Tibial nerve (tissue), 4 donors: ENCODE measurements around the gene SLC26A3. TPM values are rescaled to one million over a fixed set of nuclear protein-coding genes. Genes with fewer than 3 reads are reported as not detected.
"Not testable (repeated sequence)": the region's sequence is repeated elsewhere in the genome, so short reads cannot be mapped to it uniquely, and the experiment has no call there.

Source experiments
- DNase-seq, 2 donors: peaks; one replicate each; pipeline ENCODE4 v3.0.0-alpha.2; 2019; ENCODE audit warnings: low spot score in 2 of 2
- H3K27ac ChIP-seq, 4 donors: fragments of 200-600 bp; sonication (generic) in 3 of 4; one replicate each; pipeline ENCODE4 v1.5.1; 2017 to 2019; ENCODE audit warnings: mild to moderate bottlenecking in 1 of 4
- H3K27me3 ChIP-seq, 2 donors: fragments of 200-600 bp; sonication (generic) in 1 of 2; one replicate each; pipeline versions ENCODE4 v1.5.1 to v1.6.0; 2017 to 2019
- H3K36me3 ChIP-seq, 3 donors: fragments of 200-600 bp; sonication (generic); one replicate each; pipeline ENCODE4 v1.5.1; 2018 to 2019
- H3K4me1 ChIP-seq, 4 donors: fragments of 200-600 bp; sonication (generic) in 3 of 4; one replicate each; pipeline ENCODE4 v1.5.1; 2017 to 2019
- H3K4me3 ChIP-seq, 4 donors: fragments of 200-600 bp; sonication (generic) in 3 of 4; one replicate each; pipeline ENCODE4 v1.5.1; 2017 to 2019; ENCODE audit warnings: mild to moderate bottlenecking in 1 of 4, moderate library complexity in 1 of 4
- H3K9me3 ChIP-seq, 4 donors: fragments of 200-600 bp; sonication (generic) in 3 of 4; one replicate each; pipeline ENCODE4 v1.5.1; 2017 to 2019
- CTCF ChIP-seq, 5 experiments: fragments of 200-600 bp in 3 of 5; fragments of 450-650 bp in 2 of 5; sonication (generic) in 3 of 5; IDR thresholded peaks; one replicate each; pipeline ENCODE4 v1.5.1; 2016 to 2019; ENCODE audit warnings: antibody characterized with exemption in 5 of 5, mild to moderate bottlenecking in 3 of 5, moderate library complexity in 2 of 5
- EP300 ChIP-seq, 2 donors: sonication (generic); formaldehyde crosslinking; IDR thresholded peaks; one replicate each; pipeline ENCODE4 v1.6.1; 2017; ENCODE audit warnings: antibody characterized with exemption in 2 of 2, mild to moderate bottlenecking in 1 of 2
- POLR2A ChIP-seq, 2 donors: fragments of 450-650 bp; IDR thresholded peaks; one replicate each; pipeline ENCODE4 v1.6.1; 2017; ENCODE audit warnings: antibody characterized with exemption in 2 of 2, mild to moderate bottlenecking in 2 of 2, moderate library complexity in 2 of 2
- WGBS, 2 donors: methylation state at CpG; one replicate each; pipeline ENCODE4 v1.1.5; 2018; 5-methylcytosine and 5-hydroxymethylcytosine counted together
- total RNA-seq, 4 donors: library from RNA; depleted of rRNA; stranded (reverse); fragments of >200 nt; gene quantifications; one replicate each; pipeline ENCODE4 v1.1.0, GENCODE V29; 2016

The SLC26A3 gene
- not detected for total RNA-seq

GRCh38 chr7:107803009-107803610, at the start of gene SLC26A3:
Gene SLC26A3 (minus strand): TSS chr7:107803223. CDS start chr7:107794509, 8,714 bp downstream.
- no peaks in the 10 kb centered on the region for H3K4me1 ChIP-seq

GRCh38 chr7:107850643-107851042, 47.6 kb upstream of the SLC26A3 start:
- H3K27ac ChIP-seq = no peak overlapping the region
- H3K9me3 ChIP-seq = no peaks in the 10 kb centered on the region
- WGBS, 2 donors = 22 to 28% methylated on average over 1 of the region's 1 CpG
- H3K4me1 ChIP-seq = no peaks in the 10 kb centered on the region
- no peaks in the 10 kb centered on the region for H3K36me3 ChIP-seq
- H3K27me3 ChIP-seq = no peaks in the 10 kb centered on the region
- no peak overlapping the region for H3K4me3 ChIP-seq
- TF ChIP-seq EP300 (IDR thresholded peaks at IDR 0.05) (no peak), CTCF (IDR thresholded peaks at IDR 0.05) (no peak), POLR2A (IDR thresholded peaks at IDR 0.05) (no peak)
- DNase-seq = no peak

More at GRCh38 chr7:107803009-107803610, at the start of gene SLC26A3:
- Histone ChIP-seq H3K27me3 (no peaks in the 10 kb centered on the region), H3K27ac (no peak within 1 kb of the TSS), H3K9me3 (no peaks in the 10 kb centered on the region), H3K36me3 (no peaks in the 10 kb centered on the region), H3K4me3 (no peak within 1 kb of the TSS)
- 66 to 79% methylated on average over 2 of the region's 2 CpGs for WGBS, 2 donors
- no peak for DNase-seq
- TF ChIP-seq CTCF (IDR thresholded peaks at IDR 0.05) = no peak
- TF ChIP-seq EP300 (IDR thresholded peaks at IDR 0.05) = no peak
- no peak for TF ChIP-seq POLR2A (IDR thresholded peaks at IDR 0.05)

GRCh38 chr7:107850216-107850615, 47.2 kb upstream of the SLC26A3 start:
- Histone ChIP-seq H3K36me3 (no peaks in the 10 kb centered on the region), H3K27ac (no peak overlapping the region), H3K4me1 (no peaks in the 10 kb centered on the region), H3K9me3 (no peaks in the 10 kb centered on the region), H3K4me3 (no peak overlapping the region), H3K27me3 (no peaks in the 10 kb centered on the region)
- no peak for DNase-seq
- TF ChIP-seq EP300 (IDR thresholded peaks at IDR 0.05) (no peak), CTCF (IDR thresholded peaks at IDR 0.05) (no peak), POLR2A (IDR thresholded peaks at IDR 0.05) (no peak)
- 82 to 84% methylated on average over 4 of the region's 4 CpGs for WGBS, 2 donors

GRCh38 chr7:107848211-107848610, 45.2 kb upstream of the SLC26A3 start:
- H3K27me3 ChIP-seq, H3K36me3 ChIP-seq, DNase-seq, H3K4me3 ChIP-seq, H3K4me1 ChIP-seq, H3K9me3 ChIP-seq, H3K27ac ChIP-seq: not testable (repeated sequence)
- 87 to 99% methylated on average over 5 to 7 of the region's 31 CpGs for WGBS, 2 donors

- not testable (repeated sequence) for H3K27ac ChIP-seq, H3K4me3 ChIP-seq, H3K4me1 ChIP-seq, H3K9me3 ChIP-seq, DNase-seq, H3K27me3 ChIP-seq, H3K36me3 ChIP-seq
- 90 to 97% methylated on average over 9 to 12 of the region's 20 CpGs for WGBS, 2 donors
These were observed 44.8 kb upstream of the SLC26A3 start for GRCh38 chr7:107847836-107848175.

- no peak overlapping the region for H3K27ac ChIP-seq
- no peaks in the 10 kb centered on the region for H3K4me1 ChIP-seq
- no peak for DNase-seq
- no peak overlapping the region for H3K4me3 ChIP-seq
- TF ChIP-seq EP300 (IDR thresholded peaks at IDR 0.05) = no peak
- no peak for TF ChIP-seq CTCF (IDR thresholded peaks at IDR 0.05)
- no peak for TF ChIP-seq POLR2A (IDR thresholded peaks at IDR 0.05)
- 90 to 95% methylated on average over 17 to 18 of the region's 18 CpGs for WGBS, 2 donors
- H3K36me3 ChIP-seq = no peaks in the 10 kb centered on the region
- H3K27me3 ChIP-seq = no peaks in the 10 kb centered on the region
- no peaks in the 10 kb centered on the region for H3K9me3 ChIP-seq
These were observed 44.3 kb upstream of the SLC26A3 start for GRCh38 chr7:107847168-107847835.
